ENCODE data around the gene KLHL2. TPM values are rescaled to one million over a fixed set of nuclear protein-coding genes. Genes with fewer than 3 reads are reported as not detected.

The KLHL2 gene
- total RNA-seq, 2 experiments from 2014 or later: 27.4 to 28.6 TPM

- no peak for DNase-seq
- ChIA-PET CTCF (no interaction called here), POLR2A (no interaction called here)
- Mint-ChIP-seq H3K4me1 (no peaks in the 10 kb centered on the region), H3K4me3 (no peak overlapping the region), H3K27ac (no peak overlapping the region), H3K36me3 (ENCODE audit: low read depth) (no peaks in the 10 kb centered on the region), H3K27me3 (peaks cover 32% of the 10 kb centered on the region), H3K9me3 (no peaks in the 10 kb centered on the region)
These were observed 153.8 kb downstream of the KLHL2 start for GRCh38 chr4:165360985-165361670.

GRCh38 chr4:165361810-165362209 is 154.4 kb downstream of the KLHL2 start:
- peaks cover 32% of the 10 kb centered on the region for H3K27me3 Mint-ChIP-seq
- no peak overlapping the region for H3K4me3 Mint-ChIP-seq
- POLR2A ChIA-PET: no interaction called here
- H3K27ac Mint-ChIP-seq: no peak overlapping the region
- CTCF ChIA-PET: no interaction called here
- no peaks in the 10 kb centered on the region for H3K36me3 Mint-ChIP-seq (ENCODE audit: low read depth)
- DNase-seq: no peak
- H3K9me3 Mint-ChIP-seq: no peaks in the 10 kb centered on the region
- no peaks in the 10 kb centered on the region for H3K4me1 Mint-ChIP-seq

- POLR2A ChIA-PET: no interaction called here
- DNase-seq: no peak
- Mint-ChIP-seq H3K27ac (no peak overlapping the region), H3K27me3 (peaks cover 23% of the 10 kb centered on the region), H3K4me1 (no peaks in the 10 kb centered on the region), H3K9me3 (no peaks in the 10 kb centered on the region), H3K4me3 (no peak overlapping the region), H3K36me3 (ENCODE audit: low read depth) (no peaks in the 10 kb centered on the region)
- CTCF ChIA-PET: no interaction called here
These were observed 157.2 kb downstream of the KLHL2 start for GRCh38 chr4:165364452-165365080.

GRCh38 chr4:165367040-165367439 is 159.7 kb downstream of the KLHL2 start:
- H3K27ac Mint-ChIP-seq: no peak overlapping the region
- H3K9me3 Mint-ChIP-seq: no peaks in the 10 kb centered on the region
- ChIA-PET POLR2A (no interaction called here), CTCF (no interaction called here)
- no peak overlapping the region for H3K4me3 Mint-ChIP-seq
- peaks cover 9% of the 10 kb centered on the region for H3K27me3 Mint-ChIP-seq
- no peak for DNase-seq
- no peaks in the 10 kb centered on the region for H3K36me3 Mint-ChIP-seq (ENCODE audit: low read depth)
- no peaks in the 10 kb centered on the region for H3K4me1 Mint-ChIP-seq

- CTCF ChIA-PET: no interaction called here
- Mint-ChIP-seq H3K27me3 (peaks cover 10% of the 10 kb centered on the region), H3K4me1 (no peaks in the 10 kb centered on the region), H3K4me3 (no peak overlapping the region), H3K27ac (no peak overlapping the region), H3K9me3 (no peaks in the 10 kb centered on the region), H3K36me3 (ENCODE audit: low read depth) (no peaks in the 10 kb centered on the region)
- POLR2A ChIA-PET: no interaction called here
- DNase-seq: no peak
These were observed 160.8 kb downstream of the KLHL2 start for GRCh38 chr4:165368114-165368513.

GRCh38 chr4:165368567-165368966 is 161.2 kb downstream of the KLHL2 start:
- POLR2A ChIA-PET: no interaction called here
- no peaks in the 10 kb centered on the region for H3K4me1 Mint-ChIP-seq
- peaks cover 10% of the 10 kb centered on the region for H3K27me3 Mint-ChIP-seq
- no peaks in the 10 kb centered on the region for H3K9me3 Mint-ChIP-seq
- no peak overlapping the region for H3K27ac Mint-ChIP-seq
- no peaks in the 10 kb centered on the region for H3K36me3 Mint-ChIP-seq (ENCODE audit: low read depth)
- no peak overlapping the region for H3K4me3 Mint-ChIP-seq
- CTCF ChIA-PET: no interaction called here
- DNase-seq: no peak

GRCh38 chr4:165369522-165369921 is 162.2 kb downstream of the KLHL2 start:
- Mint-ChIP-seq H3K9me3 (no peaks in the 10 kb centered on the region), H3K27ac (no peak overlapping the region), H3K4me1 (no peaks in the 10 kb centered on the region), H3K27me3 (peaks cover 19% of the 10 kb centered on the region), H3K4me3 (no peak overlapping the region), H3K36me3 (ENCODE audit: low read depth) (no peaks in the 10 kb centered on the region)
- ChIA-PET POLR2A (no interaction called here), CTCF (interaction anchor here (0.6 kb wide), 1 partner anchor 15 kb away, joined by 3 read pairs; no protein-coding TSS in a partner anchor)
- no peak for DNase-seq

GRCh38 chr4:165370530-165370929 is 163.2 kb downstream of the KLHL2 start:
- H3K27me3 Mint-ChIP-seq: peaks cover 29% of the 10 kb centered on the region
- DNase-seq: no peak
- no peaks in the 10 kb centered on the region for H3K36me3 Mint-ChIP-seq (ENCODE audit: low read depth)
- POLR2A ChIA-PET: no interaction called here
- CTCF ChIA-PET: no interaction called here
- no peaks in the 10 kb centered on the region for H3K9me3 Mint-ChIP-seq
- H3K27ac Mint-ChIP-seq: no peak overlapping the region
- no peaks in the 10 kb centered on the region for H3K4me1 Mint-ChIP-seq
- H3K4me3 Mint-ChIP-seq: no peak overlapping the region

Other genes with a start within 250 kb of the KLHL2 start
- gene TRIM61, start 229.9 kb upstream of the KLHL2 start, total RNA-seq: 1 to 10 TPM; 1.0 to 1.1 TPM
- not detected for gene TRIM60, start 175.6 kb upstream of the KLHL2 start, total RNA-seq
- not detected for gene TRIM75, start 153.7 kb upstream of the KLHL2 start, total RNA-seq
- gene TMEM192, start 94.7 kb upstream of the KLHL2 start, total RNA-seq: 1 to 10 TPM; 6.2 to 6.4 TPM
- 100 to 1,000 TPM in 1 of 2 experiments, 10 to 100 TPM in 1; 95.1 to 101 TPM for gene MSMO1, start 120.1 kb downstream of the KLHL2 start, total RNA-seq
- not detected for gene CPE, start 171.4 kb downstream of the KLHL2 start, total RNA-seq

Data from activated CD4-positive, alpha-beta memory T cell treated with anti-CD3 and anti-CD28 coated beads, Interleukin-2, amount 10 ng/mL, durations not matched to agents 7 days and 5 days (primary cell).